HuH-7 (cell line): ENCODE data around the gene CD300E.

ENCODE experiments used
- DNase-seq: peaks from one replicate; pipeline ENCODE4 v3.0.0; 2011; ENCODE audit warnings: low spot score

Gene CD300E

GRCh38 chr17:74566132-74566753 is 57.3 kb downstream of the CD300E start:
- DNase-seq = peak; percentile 68

DNA sequence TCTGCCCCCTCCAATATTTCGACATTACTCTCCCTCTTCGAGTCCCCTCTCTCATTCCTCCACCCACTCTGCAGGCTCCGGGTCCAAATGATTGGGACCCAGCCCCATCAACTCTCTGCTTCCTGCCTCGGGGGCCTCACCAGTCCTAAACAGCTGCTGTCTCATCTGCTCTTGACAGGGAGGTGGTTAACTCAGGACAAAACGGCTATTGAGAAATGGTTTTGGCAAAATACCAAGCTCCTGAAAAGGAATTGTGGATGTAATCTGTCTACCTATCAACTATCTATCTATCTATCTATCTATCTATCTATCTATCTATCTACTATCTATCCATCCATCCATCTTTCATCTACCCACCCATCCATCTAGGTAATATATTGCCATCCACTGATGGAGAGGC is 58.4 kb downstream of the CD300E start:
- DNase-seq = no peak

DNA sequence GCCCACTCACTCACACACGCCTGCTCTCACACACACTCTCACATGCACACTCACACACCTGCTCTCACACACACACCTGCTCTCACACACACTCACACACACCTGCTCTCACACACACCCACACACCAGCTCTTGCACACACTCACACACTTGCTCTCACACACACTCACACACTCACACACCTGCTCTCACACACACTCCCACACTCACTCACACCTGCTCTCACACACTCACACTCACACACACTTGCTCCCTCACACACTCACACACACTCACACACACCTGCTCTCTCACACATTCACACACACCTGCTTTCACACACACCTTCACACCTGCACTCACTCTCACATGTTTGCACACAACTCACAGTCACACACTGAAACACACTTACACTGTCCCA is 60.2 kb downstream of the CD300E start:
- DNase-seq = no peak

DNA sequence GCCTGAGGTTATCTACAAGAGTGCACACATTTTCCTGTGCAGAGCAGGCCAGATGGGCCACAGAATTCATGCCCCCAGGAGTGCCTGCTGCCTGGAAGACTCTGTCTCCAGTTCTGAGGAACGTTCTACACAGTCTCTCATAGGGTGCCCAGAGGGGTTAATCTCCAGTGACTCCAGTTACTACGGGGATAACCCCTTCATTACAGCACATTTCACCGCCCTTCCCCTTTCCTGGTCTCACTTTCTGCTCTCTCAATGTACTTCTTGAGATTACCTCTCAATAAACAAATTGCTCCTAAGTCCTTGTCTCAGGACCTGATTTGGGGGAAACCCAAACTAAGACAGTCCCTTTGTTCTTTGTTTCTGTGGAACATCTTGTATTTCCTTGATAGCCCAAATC is 62.0 kb downstream of the CD300E start:
- no peak for DNase-seq
